D721Med (cell line): Measurements from ENCODE around the gene SEMA4F.

ENCODE experiments used
- DNase-seq: peaks from one replicate; pipeline ENCODE4 v3.0.0; 2011; ENCODE audit warnings: low spot score; ENCODE audit not compliant: insufficient read length
- FAIRE-seq: peaks from 2 replicates; lab custom pipeline; 2011; peaks lifted over from hg19 to GRCh38; lab: Jason Lieb, UNC
- CTCF ChIP-seq: IDR thresholded peaks from 2 replicates; pipeline ENCODE4 v1.5.1; 2012; ENCODE audit warnings: mild to moderate bottlenecking, control low read depth; ENCODE audit not compliant: insufficient read depth; ENCODE audit errors: missing control alignments

SEMA4F gene

GRCh38 chr2:74730530-74730929, 76.5 kb downstream of the SEMA4F start:
- DNase-seq (no peak), FAIRE-seq (no peak)
- TF ChIP-seq CTCF: no peak
